ENCODE data around the gene ZDHHC18.
A peak's percentile ranks its signal among the peaks of the same experiment; 100 is the strongest.

GRCh38 chr1:26786437-26787380 lies 39.8 kb upstream of the ZDHHC18 start:
- TF ChIP-seq EP300 (IDR thresholded peaks at IDR 0.05) = no peak
- no peak for TF ChIP-seq CTCF (IDR thresholded peaks at IDR 0.05)
- peak; percentile 33 for TF ChIP-seq POLR2A (IDR thresholded peaks at IDR 0.05)
